ENCODE results near the gene TRIL.
A peak's percentile ranks its signal among the peaks of the same experiment; 100 is the strongest.

The TRIL gene

DNA sequence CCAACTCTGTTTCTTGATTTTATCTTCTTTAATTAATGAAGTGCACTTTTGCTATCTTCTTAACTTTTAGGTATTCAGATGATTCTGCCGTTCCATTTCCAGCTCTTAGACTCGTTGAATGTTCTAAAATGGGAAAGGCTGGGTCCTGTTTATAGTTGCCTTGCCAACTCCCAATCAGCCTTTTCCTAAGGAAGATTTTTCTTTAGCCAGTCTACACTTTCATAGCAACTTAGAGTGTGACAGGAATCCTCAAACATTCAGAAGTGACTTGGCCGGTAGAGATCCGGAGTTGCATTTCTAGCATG, 23.0 kb upstream of the TRIL start:
- DNase-seq, result peak in 1 of 2 donors; percentile 60

DNA sequence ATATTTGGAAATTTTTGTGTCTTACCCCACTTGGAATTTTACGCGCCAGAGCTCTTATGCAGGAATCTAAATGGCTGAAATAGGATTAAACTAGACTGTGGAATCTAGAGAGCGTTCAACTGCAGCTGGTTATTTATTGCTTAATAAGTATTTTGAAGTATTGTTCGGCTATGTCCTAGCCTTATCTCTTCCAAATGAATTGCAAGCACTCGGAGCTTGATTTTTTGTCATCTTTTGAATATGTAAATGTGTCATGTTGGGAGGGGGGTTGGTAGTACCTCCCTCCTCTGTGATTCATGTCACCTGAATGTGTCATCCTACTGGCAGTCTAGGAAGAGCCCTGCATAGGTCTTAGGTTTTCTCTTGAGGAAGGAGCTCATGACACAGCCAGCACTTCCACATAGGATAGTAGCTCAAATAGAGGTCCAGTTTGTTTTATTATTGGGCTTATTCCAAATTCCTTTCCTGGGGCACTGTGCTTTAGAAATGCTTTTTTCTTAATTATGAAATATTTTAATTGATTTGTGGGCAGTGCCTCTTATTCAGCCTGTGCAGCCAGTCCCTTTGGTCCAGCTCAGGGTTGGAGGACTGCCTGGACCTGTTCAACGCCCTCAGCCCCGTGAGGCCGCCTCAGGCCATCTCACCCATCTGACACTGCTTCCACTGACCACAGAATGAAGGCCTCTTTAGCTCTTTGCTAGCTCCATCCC, 22.5 kb upstream of the TRIL start:
- DNase-seq, result no peak

DNA sequence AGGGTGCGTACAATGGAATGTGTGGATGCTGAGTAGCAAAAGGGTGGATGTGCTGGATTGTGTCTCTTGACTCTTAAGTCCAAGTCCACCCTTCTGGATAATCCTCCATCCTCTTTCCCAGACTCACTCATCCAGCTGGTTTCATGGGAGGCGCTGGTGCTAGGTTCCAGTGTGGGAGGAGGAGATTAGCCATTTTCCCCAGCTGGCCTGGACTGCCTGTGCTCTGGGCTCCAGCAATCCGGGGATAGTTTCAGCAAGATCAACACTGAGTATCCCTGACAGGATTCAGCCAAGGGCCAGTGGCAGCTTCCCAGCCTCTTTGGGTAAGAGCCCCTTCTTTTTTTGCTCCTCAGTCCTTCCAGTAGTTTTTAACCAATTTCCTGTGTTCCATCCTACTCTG, 21.6 kb upstream of the TRIL start:
- no peak for DNase-seq

GRCh38 chr7:28977881-28978280, 19.8 kb upstream of the TRIL start:
- DNase-seq, result no peak

- DNase-seq, result no peak
These were observed 17.9 kb upstream of the TRIL start for GRCh38 chr7:28976022-28976421.

DNA sequence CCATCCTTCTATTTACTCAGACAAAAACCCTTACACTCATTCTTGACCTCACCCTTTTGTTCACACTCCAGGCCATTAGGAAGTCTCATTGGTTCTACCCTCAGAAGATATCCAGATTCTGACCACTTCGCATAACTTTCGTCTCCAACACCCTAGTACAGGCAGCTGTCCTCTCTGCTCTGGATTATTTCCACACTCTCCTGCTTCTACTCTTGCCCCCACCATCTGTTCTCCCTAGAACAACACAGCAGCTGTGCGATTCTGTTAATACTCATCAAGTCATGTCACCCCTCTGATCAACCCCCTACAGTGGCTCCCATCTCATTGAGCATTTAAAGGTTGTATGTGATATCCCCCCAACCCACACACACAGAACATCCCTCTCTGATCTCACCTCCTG, 15.5 kb upstream of the TRIL start:
- DNase-seq, result no peak

GRCh38 chr7:28964056-28964455, 5.9 kb upstream of the TRIL start:
- no peak for DNase-seq

DNA sequence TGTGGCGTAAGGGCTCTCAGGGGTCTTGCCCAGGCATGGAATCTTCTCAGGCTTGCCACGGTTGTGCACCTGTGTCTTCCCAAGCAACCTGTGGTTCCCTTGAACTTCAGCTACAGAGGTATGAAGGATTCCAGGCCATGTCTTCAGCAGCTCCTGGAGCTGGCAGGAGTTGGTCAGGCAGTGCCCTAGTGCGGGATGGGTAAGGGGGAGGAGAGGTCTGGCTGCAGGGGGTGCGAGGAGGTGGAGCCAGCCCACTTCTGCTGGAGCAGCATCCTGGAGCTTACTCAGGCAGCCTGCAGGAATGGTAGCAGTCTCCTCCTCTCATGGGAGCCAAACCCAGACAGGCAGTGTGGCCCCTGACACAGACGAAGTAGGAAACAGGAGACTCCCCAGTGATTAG, 3.8 kb upstream of the TRIL start:
- DNase-seq, result no peak

GRCh38 chr7:28960071-28960840, 2.1 kb upstream of the TRIL start:
- DNase-seq, result no peak

DNA sequence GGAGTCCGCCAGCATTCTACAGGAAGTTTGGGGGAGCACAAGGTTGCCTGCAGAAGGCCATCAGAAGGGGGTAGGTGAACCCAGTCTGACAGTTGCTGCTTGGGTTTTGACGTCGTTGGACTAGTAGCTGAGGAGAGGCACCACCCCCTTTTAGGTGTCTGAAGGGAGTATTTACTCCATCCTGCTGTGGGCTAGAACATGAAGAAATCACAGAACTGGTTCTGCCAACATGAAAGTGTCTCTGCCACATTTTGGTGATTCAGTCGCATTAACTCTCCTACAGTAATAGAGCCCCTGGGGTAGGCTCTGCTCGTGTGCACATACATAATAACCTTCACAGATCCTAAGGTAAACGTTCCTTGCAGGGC, 834 bp upstream of the TRIL start:
- DNase-seq, result no peak

GRCh38 chr7:28957751-28958234, 337 bp downstream of the TRIL start:
- DNase-seq, result peak in 1 of 2 donors; percentile 52

DNA sequence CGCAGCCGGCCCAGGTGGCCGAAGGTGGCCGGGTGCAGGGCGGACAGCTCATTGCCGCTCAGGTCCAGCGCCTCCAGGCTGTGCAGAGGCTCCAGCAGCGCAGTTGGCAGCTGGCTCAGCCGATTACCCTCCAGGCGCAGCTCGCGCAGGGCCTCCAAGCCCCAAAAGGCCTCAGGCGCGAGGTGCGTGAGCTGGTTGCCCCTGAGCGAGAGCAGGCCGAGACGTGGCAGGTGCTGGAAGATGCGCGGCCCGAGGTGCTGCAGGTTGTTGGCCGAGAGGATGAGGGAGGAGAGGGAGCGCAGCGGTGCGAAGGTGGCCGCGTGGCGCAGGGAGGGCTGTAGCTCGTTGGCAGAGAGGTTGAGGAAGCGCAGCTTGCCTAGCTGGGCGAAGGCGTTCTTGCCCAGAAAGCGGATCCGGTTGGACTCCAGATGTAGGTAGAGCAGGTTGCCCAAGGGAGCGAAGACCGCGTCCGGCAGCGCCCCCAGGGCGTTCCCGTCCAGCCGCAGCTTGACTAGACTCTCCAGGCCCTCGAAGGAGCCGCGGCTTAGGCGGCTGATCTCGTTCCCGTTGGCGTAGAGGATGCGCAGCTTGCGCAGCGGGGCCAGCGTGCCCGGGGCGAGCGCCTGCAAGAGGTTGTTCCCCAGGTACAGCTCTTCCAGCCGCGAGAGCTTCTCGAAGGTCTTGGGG, 923 bp downstream of the TRIL start:
- no peak for DNase-seq

DNA sequence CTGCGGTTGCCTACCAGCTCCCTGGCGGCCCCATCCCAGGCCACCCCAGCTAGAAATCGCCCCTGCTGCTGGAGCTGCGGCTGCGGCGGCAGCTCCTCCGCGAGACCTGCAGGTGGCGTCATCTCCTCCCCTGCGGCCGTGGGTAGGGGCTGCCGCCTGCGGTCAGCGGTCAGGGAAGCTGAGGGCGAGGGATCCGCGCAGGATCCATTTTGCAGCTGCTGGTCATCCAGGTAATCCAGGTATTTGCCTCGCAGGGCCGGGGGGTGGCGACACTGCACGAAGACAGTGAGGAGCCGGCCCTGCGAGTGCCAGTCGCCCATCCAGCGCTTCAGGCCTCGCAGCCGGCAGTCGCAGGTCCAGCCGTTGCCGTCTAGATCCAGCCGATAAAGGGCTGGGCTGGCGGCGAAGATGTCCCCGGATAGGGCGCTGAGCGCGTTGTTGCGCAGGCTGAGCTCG, 1.5 kb downstream of the TRIL start:
- DNase-seq, result no peak

GRCh38 chr7:28955718-28956607, 2.2 kb downstream of the TRIL start:
- peak; percentile 18 to 26 for DNase-seq

DNA sequence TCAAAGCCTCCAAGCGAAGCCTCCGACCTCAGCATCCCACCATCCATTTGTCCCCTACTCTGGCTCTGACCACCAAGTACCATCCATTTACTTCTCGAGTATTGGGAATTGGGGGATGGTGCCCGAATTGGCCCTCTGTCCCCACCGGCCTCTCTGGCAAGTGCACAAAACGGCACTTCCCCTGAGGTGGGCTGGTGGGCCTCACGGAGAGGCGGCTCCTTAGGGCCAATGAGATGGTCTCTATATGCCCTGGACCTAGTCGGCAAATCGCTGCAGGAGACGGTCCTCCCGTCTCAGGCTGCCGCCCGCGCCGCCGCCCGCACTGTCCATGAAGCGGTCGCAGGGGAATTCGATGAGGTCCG, 2.8 kb downstream of the TRIL start:
- no peak for DNase-seq

DNA sequence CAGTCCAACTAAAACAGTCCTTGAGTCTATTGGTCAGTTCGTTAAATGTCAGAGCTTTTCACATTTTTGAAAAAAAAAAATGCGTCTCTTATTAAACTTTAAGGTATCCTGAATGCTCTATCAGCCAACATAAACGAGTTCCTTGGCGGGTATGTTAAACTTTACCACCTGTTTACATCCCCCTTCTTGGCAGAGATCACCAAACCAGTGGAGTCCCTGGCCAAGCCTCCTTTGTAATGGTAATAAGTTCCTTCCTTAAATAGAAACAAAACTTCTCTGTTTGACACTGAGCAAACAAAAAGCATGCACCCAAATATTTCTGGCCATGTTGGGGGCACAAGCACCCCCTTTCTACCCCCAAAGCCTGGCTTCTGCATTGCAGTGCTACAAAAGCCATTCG, 3.2 kb downstream of the TRIL start:
- DNase-seq, result peak in 1 of 2 donors; percentile 6

- DNase-seq, result no peak
These were observed 3.7 kb downstream of the TRIL start for GRCh38 chr7:28954471-28954870.

- DNase-seq, result no peak
These were observed 4.5 kb downstream of the TRIL start for GRCh38 chr7:28953633-28954032.

DNA sequence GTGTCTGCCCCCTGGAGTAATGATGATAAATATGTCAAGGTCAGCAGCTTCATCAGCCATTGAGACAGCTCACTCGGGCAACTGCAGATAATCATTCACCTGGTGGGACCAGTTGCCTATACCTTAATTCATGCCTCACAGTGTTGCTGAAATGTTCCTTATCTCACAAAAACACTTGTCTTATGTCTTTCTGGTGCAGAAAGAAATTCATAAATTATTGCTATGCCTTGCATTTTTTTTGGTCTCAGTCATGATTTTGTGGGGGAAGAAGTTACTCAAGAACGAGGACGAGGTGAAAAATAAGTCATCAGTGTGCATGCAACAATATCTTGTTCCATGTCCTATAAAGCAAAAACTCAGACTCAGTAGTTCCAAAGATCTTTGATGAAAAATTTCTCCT, 16.0 kb downstream of the TRIL start:
- DNase-seq, result no peak

GRCh38 chr7:28941633-28942032, 16.5 kb downstream of the TRIL start:
- no peak for DNase-seq

DNA sequence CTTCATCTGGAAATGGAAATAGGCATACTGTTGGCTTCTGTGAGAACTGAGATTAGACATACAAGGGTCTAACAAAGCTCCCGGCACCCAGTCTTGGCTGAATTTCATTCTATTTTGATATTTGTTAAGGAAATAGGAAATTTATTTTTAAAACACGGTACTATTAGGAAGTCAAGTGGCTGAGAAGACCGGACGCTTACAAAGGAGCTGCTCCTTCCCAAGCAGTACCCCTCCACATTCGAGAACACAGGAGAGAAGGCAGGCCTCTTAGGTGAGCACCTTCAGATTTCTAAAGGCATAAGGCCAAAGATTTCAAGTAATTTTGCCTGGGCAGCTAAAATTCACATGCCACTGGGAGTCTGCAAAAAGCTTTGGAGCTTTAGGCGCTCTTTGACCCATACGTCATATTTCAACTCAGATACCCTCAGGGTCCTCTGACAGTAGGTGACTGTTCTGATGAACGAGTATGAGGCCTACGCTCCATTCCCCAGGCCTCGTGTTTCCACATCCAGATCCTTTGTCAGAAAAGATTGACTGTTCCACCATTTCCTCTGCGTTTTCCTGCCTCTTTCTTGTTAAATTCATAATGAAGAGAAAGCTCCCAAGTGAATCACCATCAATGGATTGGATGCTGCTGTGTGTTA, 17.3 kb downstream of the TRIL start:
- no peak for DNase-seq

GRCh38 chr7:28939844-28940544, 18.1 kb downstream of the TRIL start:
- no peak for DNase-seq

Measured in hippocampal formation (tissue), 2 donors.